Measurements from ENCODE around the gene RBM8A.

GRCh38 chr1:145975216-145975615 is 47.9 kb upstream of the RBM8A start:
- TF ChIP-seq CTCF (IDR thresholded peaks at IDR 0.05; ENCODE audit: low read length) (no peak), EZH2 (IDR thresholded peaks at IDR 0.05; ENCODE audit: borderline replicate concordance, low read length) (no peak)

All from OCI-LY1 (cell line).